Fibroblast of mammary gland (primary cell): Measurements from ENCODE around the gene LAMP5.

Experiments used
- DNase-seq: peaks from one replicate; pipeline ENCODE4 v3.0.0-alpha.2; 2010; ENCODE audit warnings: low read depth
- H3K4me3 ChIP-seq: 2 replicates; pipeline ENCODE4 v1.5.1; 2011; ENCODE audit warnings: low read depth, mild to moderate bottlenecking, low read length, moderate library complexity; ENCODE audit not compliant: control insufficient read depth
- TF ChIP-seq, protein P1 (sequence below): conservative IDR thresholded peaks from 2 replicates; pipeline ENCODE4 v1.5.1; 2011; ENCODE audit warnings: low read depth, low read length, inconsistent platforms; ENCODE audit not compliant: control insufficient read depth, insufficient read depth

Gene LAMP5

DNA sequence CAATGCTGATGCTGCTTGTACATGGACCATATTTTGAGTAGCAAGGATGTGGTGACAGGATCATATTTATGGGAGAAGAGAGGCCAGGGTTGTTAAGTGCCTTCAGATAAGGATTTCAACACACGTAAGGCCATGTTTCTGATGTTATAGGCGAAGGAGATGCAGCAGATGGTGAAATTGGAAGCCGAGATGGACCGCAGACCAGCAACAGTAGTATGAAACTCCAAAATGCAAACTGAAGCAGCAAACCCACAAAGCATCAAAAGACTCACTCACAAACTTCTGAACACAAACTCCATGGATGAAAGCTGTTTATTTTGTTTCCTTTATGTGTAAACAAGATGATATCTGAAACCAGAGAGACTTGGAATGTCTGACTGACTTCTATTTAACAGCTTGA lies 35.6 kb upstream of the LAMP5 start:
- H3K4me3 ChIP-seq, result no peak overlapping the region
- no peak for DNase-seq
- TF ChIP-seq, protein P1, sequence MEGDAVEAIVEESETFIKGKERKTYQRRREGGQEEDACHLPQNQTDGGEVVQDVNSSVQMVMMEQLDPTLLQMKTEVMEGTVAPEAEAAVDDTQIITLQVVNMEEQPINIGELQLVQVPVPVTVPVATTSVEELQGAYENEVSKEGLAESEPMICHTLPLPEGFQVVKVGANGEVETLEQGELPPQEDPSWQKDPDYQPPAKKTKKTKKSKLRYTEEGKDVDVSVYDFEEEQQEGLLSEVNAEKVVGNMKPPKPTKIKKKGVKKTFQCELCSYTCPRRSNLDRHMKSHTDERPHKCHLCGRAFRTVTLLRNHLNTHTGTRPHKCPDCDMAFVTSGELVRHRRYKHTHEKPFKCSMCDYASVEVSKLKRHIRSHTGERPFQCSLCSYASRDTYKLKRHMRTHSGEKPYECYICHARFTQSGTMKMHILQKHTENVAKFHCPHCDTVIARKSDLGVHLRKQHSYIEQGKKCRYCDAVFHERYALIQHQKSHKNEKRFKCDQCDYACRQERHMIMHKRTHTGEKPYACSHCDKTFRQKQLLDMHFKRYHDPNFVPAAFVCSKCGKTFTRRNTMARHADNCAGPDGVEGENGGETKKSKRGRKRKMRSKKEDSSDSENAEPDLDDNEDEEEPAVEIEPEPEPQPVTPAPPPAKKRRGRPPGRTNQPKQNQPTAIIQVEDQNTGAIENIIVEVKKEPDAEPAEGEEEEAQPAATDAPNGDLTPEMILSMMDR, result no peak

DNA sequence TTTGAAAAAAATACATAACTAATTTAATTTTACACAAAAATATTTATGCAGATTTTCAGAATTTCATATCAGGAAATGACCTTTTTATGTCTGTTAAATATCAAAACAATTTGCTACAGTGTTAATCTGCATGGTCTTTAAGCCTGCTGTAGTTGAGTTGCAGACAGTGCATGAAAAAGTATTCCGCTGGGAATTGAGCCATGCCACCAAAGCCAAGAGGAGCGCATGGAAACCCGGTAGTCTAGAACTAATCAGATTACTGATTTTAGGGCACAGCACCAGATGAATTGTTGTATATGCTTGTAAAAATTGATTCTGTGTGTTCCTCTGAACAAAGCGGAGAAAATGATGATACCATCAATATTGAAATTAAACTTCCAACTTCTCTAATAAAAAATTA lies 34.3 kb upstream of the LAMP5 start:
- H3K4me3 ChIP-seq, result no peak overlapping the region
- no peak for DNase-seq
- TF ChIP-seq, protein P1, result no peak

DNA sequence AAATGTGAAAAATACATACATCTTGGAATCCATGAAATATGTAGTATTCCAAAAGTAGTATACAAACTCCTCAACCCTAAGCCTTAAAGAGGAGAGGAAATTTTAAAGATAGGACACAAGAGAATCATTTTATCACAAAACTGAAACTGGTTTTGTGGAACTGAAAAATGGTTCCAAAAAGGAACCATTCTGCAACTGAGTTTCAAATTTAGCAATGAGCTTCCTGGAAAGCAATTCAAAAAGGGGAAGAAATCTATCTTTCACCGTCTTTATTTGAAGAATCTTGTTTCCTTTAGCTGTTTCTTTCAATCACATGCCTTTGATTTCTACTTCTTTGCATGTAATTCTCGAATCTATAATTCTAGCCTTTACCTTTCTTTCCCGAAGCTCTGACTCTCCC lies 32.2 kb upstream of the LAMP5 start:
- DNase-seq, result no peak
- TF ChIP-seq, protein P1, result no peak
- H3K4me3 ChIP-seq, result no peak overlapping the region

DNA sequence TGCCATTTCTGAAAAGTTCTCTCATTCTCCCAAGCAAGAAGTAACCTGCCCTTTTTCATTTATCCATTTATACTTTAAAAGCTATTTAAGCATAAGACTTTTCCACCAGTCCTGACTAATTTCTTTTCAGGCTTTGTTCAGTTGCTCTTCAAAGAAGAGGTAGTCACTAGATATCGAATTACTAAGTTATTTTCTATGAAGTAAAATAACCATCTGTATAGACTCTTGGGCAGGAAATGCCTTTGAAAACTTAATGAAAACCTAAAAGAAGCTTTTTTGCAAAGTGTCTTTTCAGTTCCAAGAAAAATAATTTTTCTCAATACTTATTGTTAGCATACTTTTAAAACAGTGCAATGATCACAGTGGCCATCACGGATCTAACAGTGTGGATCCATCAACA lies 31.3 kb upstream of the LAMP5 start:
- no peak overlapping the region for H3K4me3 ChIP-seq
- TF ChIP-seq, protein P1, result no peak
- no peak for DNase-seq

DNA sequence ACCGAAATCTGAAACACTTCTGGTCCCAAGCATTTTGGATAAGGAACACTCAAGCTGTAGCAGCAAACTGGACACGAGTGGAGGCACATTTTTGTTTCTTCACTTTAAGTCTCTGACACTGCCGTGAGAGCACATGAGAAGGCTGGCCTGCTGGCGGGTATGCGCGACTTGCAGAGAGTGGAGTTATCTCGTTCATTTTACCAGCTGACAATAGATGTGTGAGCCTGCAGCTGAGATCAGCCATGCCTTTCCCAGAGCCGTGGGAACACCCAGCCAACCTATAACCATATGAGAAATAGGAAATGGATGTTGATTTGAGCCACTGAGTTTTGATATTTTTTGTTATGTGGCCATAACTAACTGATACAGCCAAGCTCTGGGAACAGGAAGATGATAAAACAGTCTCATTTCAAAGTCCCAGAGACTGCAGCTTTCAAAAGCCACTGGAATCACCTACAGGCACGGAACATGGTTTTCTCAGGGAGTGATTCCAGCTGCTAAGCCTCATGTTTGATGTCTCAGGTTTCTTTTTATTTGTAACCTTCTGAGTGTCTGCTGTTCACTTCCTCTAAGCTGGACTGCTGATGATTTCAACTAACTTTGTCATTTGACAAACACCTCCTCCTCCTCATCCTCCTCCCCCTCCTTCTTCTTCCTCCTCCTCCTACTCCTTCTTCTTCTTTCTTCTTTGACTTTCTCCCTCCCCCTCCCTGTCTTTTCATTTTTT lies 28.6 kb upstream of the LAMP5 start:
- no peak for DNase-seq
- TF ChIP-seq, protein P1, result no peak
- H3K4me3 ChIP-seq, result no peak overlapping the region

DNA sequence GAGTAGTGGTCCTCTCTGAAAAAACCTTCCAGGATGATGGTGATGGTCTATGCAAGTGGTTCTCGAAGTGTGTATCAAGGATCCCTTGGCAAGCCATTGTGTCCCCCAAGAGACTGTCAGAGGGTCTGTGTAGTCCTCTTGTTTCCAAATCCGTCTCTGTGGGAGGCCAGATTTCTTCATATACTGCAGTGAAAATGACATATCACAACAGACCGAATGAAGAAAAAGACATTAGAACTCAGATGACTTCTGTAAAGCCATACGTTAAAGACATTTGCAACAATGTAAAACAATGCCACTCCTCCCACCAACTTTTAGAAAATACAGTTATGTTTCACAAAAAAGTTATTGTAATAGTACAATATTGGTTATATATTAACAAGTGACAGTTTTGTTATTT lies 27.2 kb upstream of the LAMP5 start:
- no peak overlapping the region for H3K4me3 ChIP-seq
- DNase-seq, result no peak
- TF ChIP-seq, protein P1, result no peak

DNA sequence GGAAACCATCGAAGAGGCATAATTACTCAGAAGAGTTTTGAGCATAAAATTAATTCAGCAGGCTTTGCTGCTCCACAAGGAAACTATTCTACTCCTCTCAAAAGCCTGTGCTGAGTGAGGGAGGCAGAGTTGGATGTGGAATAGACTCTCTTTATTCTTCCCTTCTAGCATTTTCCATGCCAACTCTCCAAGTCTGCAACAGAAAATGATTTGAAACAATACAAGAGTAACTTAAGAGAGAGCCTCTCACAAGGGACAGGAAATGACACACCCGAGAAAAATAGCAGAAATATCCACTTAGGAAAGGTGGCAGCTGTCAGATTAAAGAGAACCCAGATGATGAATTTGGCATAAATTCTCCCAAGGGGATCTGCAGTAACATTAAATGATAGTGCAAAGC lies 26.3 kb upstream of the LAMP5 start:
- DNase-seq, result no peak
- TF ChIP-seq, protein P1, result no peak
- H3K4me3 ChIP-seq, result no peak overlapping the region
